Activated CD4-positive, CD25-positive, alpha-beta regulatory T cell treated with anti-CD3 and anti-CD28 coated beads, Interleukin-2, amount 50 U/mL, for 24 hours (primary cell): ENCODE data around the gene SLC26A11.
"Not testable (repeated sequence)": the region's sequence is repeated elsewhere in the genome, so short reads cannot be mapped to it uniquely, and the experiment has no call there.

ENCODE experiments used
- ATAC-seq, 2 donors: fragments of 150-1000 bp; cut with Tn5 transposase; one replicate each; pipeline ENCODE4 v1.10.0; 2021; ENCODE audit warnings: mild to moderate bottlenecking in 1 of 2, moderate library complexity in 1 of 2

SLC26A11 gene

GRCh38 chr17:80219013-80219762 is 1.0 kb upstream of the SLC26A11 start:
- peak; percentile 93 to 95 for ATAC-seq

- ATAC-seq = peak; percentile 10 to 11
Measured at GRCh38 chr17:80219763-80220053, 519 bp upstream of the SLC26A11 start.

GRCh38 chr17:80220736-80221215 is 549 bp downstream of the SLC26A11 start:
- ATAC-seq = no peak

- no peak for ATAC-seq
Measured at GRCh38 chr17:80221351-80222105, 1.3 kb downstream of the SLC26A11 start.

GRCh38 chr17:80222376-80223141 is 2.3 kb downstream of the SLC26A11 start:
- ATAC-seq = no peak

GRCh38 chr17:80223142-80223815 is 3.1 kb downstream of the SLC26A11 start:
- no peak for ATAC-seq

GRCh38 chr17:80223838-80224497 is 3.7 kb downstream of the SLC26A11 start:
- ATAC-seq = no peak

GRCh38 chr17:80224683-80225082 is 4.5 kb downstream of the SLC26A11 start:
- ATAC-seq = no peak

GRCh38 chr17:80225230-80225629 is 5.0 kb downstream of the SLC26A11 start:
- ATAC-seq = no peak

- ATAC-seq = no peak
Measured at GRCh38 chr17:80227156-80227555, 6.9 kb downstream of the SLC26A11 start.

- ATAC-seq = no peak
Measured at GRCh38 chr17:80227666-80228065, 7.4 kb downstream of the SLC26A11 start.

GRCh38 chr17:80228477-80228876 is 8.2 kb downstream of the SLC26A11 start:
- no peak for ATAC-seq

- no peak for ATAC-seq
Measured at GRCh38 chr17:80229011-80229410, 8.8 kb downstream of the SLC26A11 start.

- no peak for ATAC-seq
Measured at GRCh38 chr17:80232438-80232837, 12.2 kb downstream of the SLC26A11 start.

GRCh38 chr17:80233202-80233601 is 13.0 kb downstream of the SLC26A11 start:
- ATAC-seq = no peak

GRCh38 chr17:80236911-80237310 is 16.7 kb downstream of the SLC26A11 start:
- ATAC-seq = no peak

- ATAC-seq = no peak
Measured at GRCh38 chr17:80237386-80237785, 17.2 kb downstream of the SLC26A11 start.

- ATAC-seq = no peak
Measured at GRCh38 chr17:80242505-80242904, 22.3 kb downstream of the SLC26A11 start.

GRCh38 chr17:80243526-80244433 is 23.6 kb downstream of the SLC26A11 start:
- ATAC-seq = no peak

GRCh38 chr17:80244448-80244847 is 24.2 kb downstream of the SLC26A11 start:
- not testable (repeated sequence) for ATAC-seq

- ATAC-seq = no peak
Measured at GRCh38 chr17:80244871-80245509, 24.8 kb downstream of the SLC26A11 start.
